SU-DHL-6 (cell line): ENCODE data around the gene PPP2R5B.

Experiments
- H2AFZ ChIP-seq: fragments of 200-600 bp; sonication (generic); 2 replicates; pipeline ENCODE4 v1.6.1; 2014; ENCODE audit warnings: low read depth, mild to moderate bottlenecking, moderate library complexity, mixed read lengths, antibody characterized with exemption, low read length; ENCODE audit not compliant: severe bottlenecking
- H3F3A ChIP-seq: fragments of 200-600 bp; shearing (Covaris generic); 2 replicates; pipeline ENCODE4 v1.6.0; 2016; ENCODE audit warnings: antibody characterized with exemption, mild to moderate bottlenecking; ENCODE audit not compliant: insufficient read depth
- H3K27ac ChIP-seq: fragments of 200-600 bp; sonication (generic); 2 replicates; pipeline ENCODE4 v1.5.1; 2016; ENCODE audit warnings: low read depth, mild to moderate bottlenecking, low read length, moderate library complexity, mixed read lengths
- H3K27me3 ChIP-seq: fragments of 200-600 bp; sonication (generic), shearing (Covaris generic); 2 replicates; pipeline ENCODE4 v1.6.0; 2014; ENCODE audit warnings: mild to moderate bottlenecking, low read length
- H3K36me3 ChIP-seq: fragments of 200-600 bp; sonication (generic); 2 replicates; pipeline ENCODE4 v1.6.1; 2014; ENCODE audit warnings: mild to moderate bottlenecking, low read length, mixed read lengths
- H3K4me2 ChIP-seq: fragments of 300-600, 200-600 bp; shearing (Covaris generic), sonication (generic); 2 replicates; pipeline ENCODE4 v1.6.0; 2014; ENCODE audit warnings: low read length, low read depth, mild to moderate bottlenecking; ENCODE audit not compliant: poor library complexity, severe bottlenecking
- H3K4me3 ChIP-seq: fragments of 200-600 bp; sonication (generic); 2 replicates; pipeline ENCODE4 v1.5.1; 2014; ENCODE audit warnings: antibody characterized with exemption, low read length, mild to moderate bottlenecking, mixed read lengths; ENCODE audit not compliant: insufficient read depth, poor library complexity, severe bottlenecking
- H3K79me2 ChIP-seq: fragments of 200-600 bp; sonication (generic); 2 replicates; pipeline ENCODE4 v1.6.1; 2014; ENCODE audit warnings: mild to moderate bottlenecking, low read length, moderate library complexity; ENCODE audit not compliant: insufficient read depth
- H3K9ac ChIP-seq: fragments of 200-600 bp; sonication (generic); 2 replicates; pipeline ENCODE4 v1.7.0; 2014; ENCODE audit warnings: mild to moderate bottlenecking, low read length
- H3K9me2 ChIP-seq: fragments of 200-600 bp; sonication (generic); replicated peaks from 2 replicates; pipeline ENCODE4 v1.6.1; 2014; ENCODE audit warnings: low read length; ENCODE audit not compliant: insufficient read depth
- H3K9me3 ChIP-seq: fragments of 200-600 bp; sonication (generic); 2 replicates; pipeline ENCODE4 v1.6.1; 2014; ENCODE audit warnings: low read length, mixed read lengths; ENCODE audit not compliant: insufficient read depth
- H4K20me1 ChIP-seq: fragments of 200-600 bp; sonication (generic); 2 replicates; pipeline ENCODE4 v1.6.1; 2014; ENCODE audit warnings: low read depth, mild to moderate bottlenecking, antibody characterized with exemption, low read length, moderate library complexity, mixed read lengths
- EZH2phosphoT487 ChIP-seq: fragments of 200-600 bp; sonication (generic), shearing (Covaris generic); conservative IDR thresholded peaks from 2 replicates; pipeline ENCODE4 v1.6.1; 2018; ENCODE audit warnings: mild to moderate bottlenecking, antibody characterized with exemption, low read length, moderate library complexity, mixed read lengths
- TF ChIP-seq, protein P1 (sequence below): fragments of 200-600 bp; sonication (generic); IDR thresholded peaks from one replicate; pipeline ENCODE4 v1.5.1; 2017; ENCODE audit warnings: antibody characterized with exemption, mild to moderate bottlenecking, low read length, moderate library complexity; ENCODE audit not compliant: insufficient read depth, poor library complexity, severe bottlenecking

The PPP2R5B gene

DNA sequence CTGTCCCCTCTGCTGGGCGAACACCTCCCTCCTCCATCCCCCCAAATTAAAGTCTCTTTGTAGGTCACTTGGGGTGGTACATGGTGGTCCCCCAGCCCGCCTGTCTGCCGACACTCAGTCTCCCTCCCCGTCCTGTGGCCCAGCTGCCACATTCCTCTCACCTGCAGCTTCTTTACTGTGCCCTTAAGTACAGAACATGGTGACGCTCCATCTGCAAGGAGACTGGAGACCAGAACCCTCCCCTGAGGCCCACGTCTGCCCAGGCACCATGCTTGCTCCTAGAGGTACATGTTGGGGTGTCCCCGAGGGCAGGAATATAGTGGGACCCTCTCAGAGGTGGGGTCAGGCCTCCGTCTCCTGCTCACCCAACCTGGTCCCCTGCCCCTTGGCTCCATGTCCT is 40.5 kb upstream of the PPP2R5B start:
- peak overlapping the region; percentile 19 for H3K4me2 ChIP-seq

GRCh38 chr11:64885367-64886286 is 38.9 kb upstream of the PPP2R5B start:
- no peak overlapping the region for H3K27ac ChIP-seq
- H3K4me2 ChIP-seq, result no peak overlapping the region
- no peaks in the 10 kb centered on the region for H3K79me2 ChIP-seq
- no peaks in the 10 kb centered on the region for H3K36me3 ChIP-seq
- no peak overlapping the region for H2AFZ ChIP-seq
- no peak for TF ChIP-seq EZH2phosphoT487
- TF ChIP-seq, protein P1, sequence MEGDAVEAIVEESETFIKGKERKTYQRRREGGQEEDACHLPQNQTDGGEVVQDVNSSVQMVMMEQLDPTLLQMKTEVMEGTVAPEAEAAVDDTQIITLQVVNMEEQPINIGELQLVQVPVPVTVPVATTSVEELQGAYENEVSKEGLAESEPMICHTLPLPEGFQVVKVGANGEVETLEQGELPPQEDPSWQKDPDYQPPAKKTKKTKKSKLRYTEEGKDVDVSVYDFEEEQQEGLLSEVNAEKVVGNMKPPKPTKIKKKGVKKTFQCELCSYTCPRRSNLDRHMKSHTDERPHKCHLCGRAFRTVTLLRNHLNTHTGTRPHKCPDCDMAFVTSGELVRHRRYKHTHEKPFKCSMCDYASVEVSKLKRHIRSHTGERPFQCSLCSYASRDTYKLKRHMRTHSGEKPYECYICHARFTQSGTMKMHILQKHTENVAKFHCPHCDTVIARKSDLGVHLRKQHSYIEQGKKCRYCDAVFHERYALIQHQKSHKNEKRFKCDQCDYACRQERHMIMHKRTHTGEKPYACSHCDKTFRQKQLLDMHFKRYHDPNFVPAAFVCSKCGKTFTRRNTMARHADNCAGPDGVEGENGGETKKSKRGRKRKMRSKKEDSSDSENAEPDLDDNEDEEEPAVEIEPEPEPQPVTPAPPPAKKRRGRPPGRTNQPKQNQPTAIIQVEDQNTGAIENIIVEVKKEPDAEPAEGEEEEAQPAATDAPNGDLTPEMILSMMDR, result no peak
- no peak overlapping the region for H3K4me3 ChIP-seq
- no peaks in the 10 kb centered on the region for H3K27me3 ChIP-seq
- H3K9me2 ChIP-seq, result no peaks in the 10 kb centered on the region
- H3K9ac ChIP-seq, result no peak overlapping the region
- no peaks in the 10 kb centered on the region for H4K20me1 ChIP-seq
- no peaks in the 10 kb centered on the region for H3K9me3 ChIP-seq
- peaks cover 8% of the 10 kb centered on the region; the same call in 1 of the 2 replicates for H3F3A ChIP-seq

More for the DNA sequence above, 40.5 kb upstream of the PPP2R5B start:
- Histone ChIP-seq H3F3A (peaks cover 21% of the 10 kb centered on the region; the same call in 1 of the 2 replicates), H3K79me2 (no peaks in the 10 kb centered on the region), H2AFZ (peak overlapping the region; percentile 10), H3K36me3 (no peaks in the 10 kb centered on the region), H3K27ac (peak overlapping the region; percentile 67), H4K20me1 (no peaks in the 10 kb centered on the region), H3K4me3 (no peak overlapping the region), H3K9me2 (no peaks in the 10 kb centered on the region), H3K9ac (peak overlapping the region; percentile 37), H3K27me3 (no peaks in the 10 kb centered on the region), H3K9me3 (no peaks in the 10 kb centered on the region)
- TF ChIP-seq, protein P1, result no peak
- no peak for TF ChIP-seq EZH2phosphoT487

GRCh38 chr11:64887234-64887756 is 37.2 kb upstream of the PPP2R5B start:
- H3K9ac ChIP-seq, result peak overlapping the region; percentile 58
- H3K27me3 ChIP-seq, result no peaks in the 10 kb centered on the region
- H3K79me2 ChIP-seq, result no peaks in the 10 kb centered on the region
- H3F3A ChIP-seq, result peaks cover 5% of the 10 kb centered on the region; the same call in 1 of the 2 replicates
- H3K9me2 ChIP-seq, result no peaks in the 10 kb centered on the region
- no peaks in the 10 kb centered on the region for H4K20me1 ChIP-seq
- no peaks in the 10 kb centered on the region for H3K36me3 ChIP-seq
- H3K9me3 ChIP-seq, result no peaks in the 10 kb centered on the region
- TF ChIP-seq, protein P1, result no peak
- no peak for TF ChIP-seq EZH2phosphoT487
- H3K4me2 ChIP-seq, result peak overlapping the region; percentile 57
- peak overlapping the region; percentile 65 for H2AFZ ChIP-seq
- peak overlapping the region; percentile 62 for H3K27ac ChIP-seq
- peak overlapping the region; percentile 13 for H3K4me3 ChIP-seq
